OCI-LY7 (cell line): ENCODE results near the gene KRT80. TPM values are rescaled to one million over a fixed set of nuclear protein-coding genes. Genes with fewer than 3 reads are reported as not detected.

Experiments used
- BruUV-seq: library from RNA; stranded (reverse); fragments of 400-500 nt; replicated peaks from 2 replicates; lab custom pipeline; 2021; lab: Mats Ljungman, UMichigan
- CTCF ChIA-PET: fragments of 300-600 bp; sonication (Branson Sonifier 250); formaldehyde crosslinking; loops from one replicate; lab custom pipeline; 2022; ENCODE audit warnings: antibody characterized with exemption; ENCODE audit not compliant: unreplicated experiment; lab: Charles Lee
- POLR2A ChIA-PET: fragments of 300-600 bp; sonication (Branson Sonifier 250); formaldehyde crosslinking; loops from one replicate; lab custom pipeline; 2022; ENCODE audit warnings: antibody characterized with exemption; lab: Charles Lee
- DNase-seq: peaks from one replicate; pipeline ENCODE4 v3.0.0-alpha.2; 2015; ENCODE audit warnings: low spot score
- H2AFZ ChIP-seq: fragments of 200-600 bp; sonication (generic), shearing (Covaris generic); 2 replicates; pipeline ENCODE4 v1.6.1; 2014; ENCODE audit warnings: mild to moderate bottlenecking, antibody characterized with exemption, low read length, moderate library complexity
- H3K27ac ChIP-seq: fragments of 200-600 bp; sonication (generic); 2 replicates; pipeline ENCODE4 v1.5.1; 2014; ENCODE audit warnings: mixed run types, low read depth, mild to moderate bottlenecking, moderate library complexity, low read length, inconsistent platforms; ENCODE audit not compliant: poor library complexity, severe bottlenecking
- H3K36me3 ChIP-seq: fragments of 200-600 bp; sonication (generic); 2 replicates; pipeline ENCODE4 v1.6.1; 2014; ENCODE audit warnings: mild to moderate bottlenecking, antibody characterized with exemption, low read length, moderate library complexity, mixed read lengths; ENCODE audit not compliant: insufficient read depth
- H3K4me1 ChIP-seq: fragments of 200-600 bp; sonication (generic); 2 replicates; pipeline ENCODE4 v1.5.1; 2014; ENCODE audit warnings: mild to moderate bottlenecking, low read length; ENCODE audit not compliant: insufficient read depth, poor library complexity, severe bottlenecking
- H3K4me2 ChIP-seq: fragments of 200-600 bp; sonication (generic); 2 replicates; pipeline ENCODE4 v1.6.1; 2014; ENCODE audit warnings: mild to moderate bottlenecking, low read length
- H3K4me3 ChIP-seq: fragments of 200-600 bp; sonication (generic); 2 replicates; pipeline ENCODE4 v1.5.1; 2014; ENCODE audit warnings: mild to moderate bottlenecking, low read depth, low read length; ENCODE audit not compliant: poor library complexity, severe bottlenecking
- H3K79me2 ChIP-seq: fragments of 200-600 bp; sonication (generic); 2 replicates; pipeline ENCODE4 v1.6.1; 2016; ENCODE audit warnings: low read depth, mild to moderate bottlenecking, low read length, moderate library complexity, mixed read lengths; ENCODE audit not compliant: insufficient read depth
- H3K9me2 ChIP-seq: fragments of 200-600 bp; sonication (generic); 2 replicates; pipeline ENCODE4 v1.6.1; 2016; ENCODE audit warnings: mild to moderate bottlenecking, low read length, mixed read lengths; ENCODE audit not compliant: insufficient read depth
- H3K9me3 ChIP-seq: fragments of 200-600 bp; sonication (generic); 2 replicates; pipeline ENCODE4 v1.6.1; 2014; ENCODE audit warnings: mild to moderate bottlenecking, mixed run types, low read length, mixed read lengths
- H4K20me1 ChIP-seq: fragments of 200-600 bp; sonication (generic); 2 replicates; pipeline ENCODE4 v1.6.1; 2014; ENCODE audit warnings: mild to moderate bottlenecking, antibody characterized with exemption, low read length, moderate library complexity, mixed read lengths; ENCODE audit not compliant: insufficient read depth
- EZH2phosphoT487 ChIP-seq: fragments of 200-600 bp; sonication (generic); IDR thresholded peaks from 2 replicates; pipeline ENCODE4 v1.6.1; 2018; ENCODE audit warnings: low read depth, borderline replicate concordance, mild to moderate bottlenecking, mixed run types, antibody characterized with exemption, low read length, moderate library complexity, mixed read lengths
- intact Hi-C: fragments of 100-400 bp; cut with micrococcal nuclease; formaldehyde crosslinking; loops from one replicate; pipeline ENCODE4 v1.10.0; 2022; ENCODE audit not compliant: unreplicated experiment
- total RNA-seq, 2 experiments: library from RNA; depleted of rRNA in 1 of 2; stranded (reverse); fragments of >200 nt in 1 of 2; shearing (Covaris generic) in 1 of 2; gene quantifications; 2 replicates each; pipeline ENCODE4 v1.2.3, GENCODE V29; 2014 to 2022
- TF ChIP-seq, protein P1 (sequence below): fragments of 200-600 bp; sonication (generic); conservative IDR thresholded peaks from 2 replicates; pipeline ENCODE4 v1.5.1; 2014; ENCODE audit warnings: mild to moderate bottlenecking, antibody characterized with exemption, low read length, moderate library complexity, mixed read lengths

Gene KRT80
- total RNA-seq, 2 experiments from 2014 or later: not detected

GRCh38 chr12:52167526-52167925, 24.3 kb downstream of the KRT80 start:
- no peaks in the 10 kb centered on the region for H4K20me1 ChIP-seq
- H3K27ac ChIP-seq: no peak overlapping the region
- CTCF ChIA-PET: interaction anchor here (0.6 kb wide), 1 partner anchor 824 kb away, joined by 3 read pairs; no protein-coding TSS in a partner anchor
- intact Hi-C loops: no loop called here
- no peak overlapping the region for H3K4me3 ChIP-seq
- DNase-seq: no peak
- H3K9me2 ChIP-seq: no peaks in the 10 kb centered on the region
- no TSS peak for BruUV-seq
- H3K4me2 ChIP-seq: no peak overlapping the region
- H2AFZ ChIP-seq: no peak overlapping the region
- H3K4me1 ChIP-seq: no peaks in the 10 kb centered on the region
- H3K36me3 ChIP-seq: no peaks in the 10 kb centered on the region
- no peaks in the 10 kb centered on the region for H3K79me2 ChIP-seq
- no peaks in the 10 kb centered on the region for H3K9me3 ChIP-seq
- POLR2A ChIA-PET: interaction anchor here (1.0 kb wide), 1 partner anchor 12 kb away, joined by 4 read pairs; no protein-coding TSS in a partner anchor
- no peak for TF ChIP-seq EZH2phosphoT487
- TF ChIP-seq, protein P1, sequence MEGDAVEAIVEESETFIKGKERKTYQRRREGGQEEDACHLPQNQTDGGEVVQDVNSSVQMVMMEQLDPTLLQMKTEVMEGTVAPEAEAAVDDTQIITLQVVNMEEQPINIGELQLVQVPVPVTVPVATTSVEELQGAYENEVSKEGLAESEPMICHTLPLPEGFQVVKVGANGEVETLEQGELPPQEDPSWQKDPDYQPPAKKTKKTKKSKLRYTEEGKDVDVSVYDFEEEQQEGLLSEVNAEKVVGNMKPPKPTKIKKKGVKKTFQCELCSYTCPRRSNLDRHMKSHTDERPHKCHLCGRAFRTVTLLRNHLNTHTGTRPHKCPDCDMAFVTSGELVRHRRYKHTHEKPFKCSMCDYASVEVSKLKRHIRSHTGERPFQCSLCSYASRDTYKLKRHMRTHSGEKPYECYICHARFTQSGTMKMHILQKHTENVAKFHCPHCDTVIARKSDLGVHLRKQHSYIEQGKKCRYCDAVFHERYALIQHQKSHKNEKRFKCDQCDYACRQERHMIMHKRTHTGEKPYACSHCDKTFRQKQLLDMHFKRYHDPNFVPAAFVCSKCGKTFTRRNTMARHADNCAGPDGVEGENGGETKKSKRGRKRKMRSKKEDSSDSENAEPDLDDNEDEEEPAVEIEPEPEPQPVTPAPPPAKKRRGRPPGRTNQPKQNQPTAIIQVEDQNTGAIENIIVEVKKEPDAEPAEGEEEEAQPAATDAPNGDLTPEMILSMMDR: no peak

GRCh38 chr12:52166672-52167071, 25.1 kb downstream of the KRT80 start:
- no peak overlapping the region for H2AFZ ChIP-seq
- POLR2A ChIA-PET: interaction anchor here (1.0 kb wide), 1 partner anchor 11 kb away, joined by 4 read pairs; no protein-coding TSS in a partner anchor
- no peaks in the 10 kb centered on the region for H3K79me2 ChIP-seq
- no peak overlapping the region for H3K27ac ChIP-seq
- H3K4me3 ChIP-seq: no peak overlapping the region
- no peak overlapping the region for H3K4me2 ChIP-seq
- CTCF ChIA-PET: no interaction called here
- DNase-seq: no peak
- H3K4me1 ChIP-seq: no peaks in the 10 kb centered on the region
- H4K20me1 ChIP-seq: no peaks in the 10 kb centered on the region
- BruUV-seq: no TSS peak
- no peak for TF ChIP-seq EZH2phosphoT487
- no peaks in the 10 kb centered on the region for H3K36me3 ChIP-seq
- no peaks in the 10 kb centered on the region for H3K9me3 ChIP-seq
- intact Hi-C loops: no loop called here
- H3K9me2 ChIP-seq: no peaks in the 10 kb centered on the region

DNA sequence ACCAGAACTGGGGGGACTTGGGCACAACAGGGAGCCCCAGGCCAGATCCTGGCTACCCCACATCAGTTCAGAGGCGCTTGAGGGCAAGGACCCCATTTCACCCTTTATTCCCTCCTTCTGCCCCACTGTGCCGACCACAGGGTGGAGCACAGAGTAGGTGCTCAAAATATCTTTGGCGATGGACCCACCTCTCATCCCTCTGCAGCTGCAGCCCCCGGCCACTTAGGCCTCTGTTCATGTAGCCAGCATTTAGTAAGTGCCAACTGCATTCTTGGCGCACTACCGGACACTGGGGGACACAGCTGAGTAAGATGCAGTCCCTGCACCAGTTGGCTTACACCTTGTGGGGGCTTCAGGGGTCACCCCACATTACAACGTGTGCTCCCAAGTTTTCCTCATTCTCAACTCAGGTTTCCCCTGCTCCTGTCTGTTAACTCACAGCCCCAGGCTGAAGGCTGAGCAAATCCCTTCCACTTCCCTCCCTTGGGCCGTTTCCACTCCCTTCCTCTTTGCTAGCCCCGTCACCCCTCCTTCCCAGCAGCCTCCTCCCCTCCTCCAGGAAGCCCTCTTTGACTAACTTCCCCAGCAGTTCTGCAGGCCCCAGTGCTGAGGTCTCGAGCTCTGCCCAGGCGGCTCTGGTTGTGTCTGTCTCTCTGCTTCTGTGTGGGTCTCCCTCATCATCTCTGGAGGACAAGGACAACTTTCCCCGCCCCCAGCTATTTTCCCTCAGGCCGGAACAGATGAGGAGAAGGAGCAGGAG, 26.5 kb downstream of the KRT80 start:
- Histone ChIP-seq H2AFZ (no peak overlapping the region), H3K9me3 (no peaks in the 10 kb centered on the region), H3K4me1 (no peaks in the 10 kb centered on the region), H3K4me3 (no peak overlapping the region), H3K9me2 (no peaks in the 10 kb centered on the region), H3K27ac (no peak overlapping the region), H4K20me1 (no peaks in the 10 kb centered on the region), H3K4me2 (no peak overlapping the region), H3K79me2 (no peaks in the 10 kb centered on the region), H3K36me3 (no peaks in the 10 kb centered on the region)
- no TSS peak for BruUV-seq
- ChIA-PET CTCF (interaction anchor here (1.0 kb wide), 1 partner anchor 9 kb away, joined by 3 read pairs; no protein-coding TSS in a partner anchor), POLR2A (no interaction called here)
- no peak for DNase-seq
- intact Hi-C loops: no loop called here
- no peak for TF ChIP-seq EZH2phosphoT487
- TF ChIP-seq, protein P1: no peak
